HG02588 (cell line): Measurements from ENCODE around the gene TBC1D17.

Source experiments
- ATAC-seq: cut with Tn5 transposase; IDR thresholded peaks from one replicate; pipeline ENCODE4 v1.9.1; 2021; ENCODE audit warnings: mild to moderate bottlenecking, moderate library complexity; ENCODE audit not compliant: unreplicated experiment

Gene TBC1D17

DNA sequence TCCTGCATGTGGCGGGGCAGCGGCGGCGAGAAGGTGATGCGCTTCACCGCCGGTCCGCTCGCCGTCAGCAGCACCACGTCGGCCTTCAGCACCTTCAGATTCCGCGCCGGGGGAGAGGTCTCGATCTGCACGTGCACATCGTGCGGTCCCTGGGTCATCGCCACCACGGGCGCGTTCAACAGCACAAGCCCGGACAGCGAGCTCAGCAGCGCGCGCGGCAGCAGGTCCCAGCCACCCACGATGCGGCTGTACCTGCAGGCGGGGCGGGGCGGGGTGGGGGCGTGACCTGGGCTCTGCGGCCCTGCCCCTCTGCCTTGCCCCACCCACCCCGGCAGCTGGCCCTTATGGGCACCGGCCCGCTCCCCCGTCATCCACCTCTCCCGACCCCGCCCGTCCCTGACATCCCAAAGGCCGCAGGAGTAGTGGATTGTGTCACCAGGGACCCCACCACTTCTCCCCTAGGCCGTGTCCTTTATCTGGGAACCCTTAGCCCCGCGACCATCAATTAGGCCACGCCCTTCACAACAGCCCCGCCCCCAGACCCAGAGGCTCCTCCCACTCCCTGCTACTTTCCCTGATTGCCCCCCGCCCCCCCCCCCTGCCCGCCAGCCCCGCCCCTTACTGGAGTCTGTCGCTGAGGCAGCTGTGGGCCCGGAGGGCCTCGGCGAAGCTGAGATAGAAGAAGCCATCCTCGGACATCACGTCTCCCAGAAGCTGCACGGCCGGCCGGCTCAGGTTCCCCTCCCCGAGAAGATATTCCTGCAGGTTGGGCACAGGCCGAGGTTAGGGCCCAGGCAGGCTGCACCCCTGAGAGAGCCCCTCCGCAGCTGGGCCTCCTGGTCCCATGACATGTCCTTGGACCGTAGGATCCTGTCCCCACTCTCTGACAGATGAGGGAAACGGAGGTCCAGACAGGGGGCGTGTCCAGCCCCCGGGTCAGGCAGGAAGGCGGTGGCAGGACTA lies 13.1 kb downstream of the TBC1D17 start:
- ATAC-seq, result no peak

DNA sequence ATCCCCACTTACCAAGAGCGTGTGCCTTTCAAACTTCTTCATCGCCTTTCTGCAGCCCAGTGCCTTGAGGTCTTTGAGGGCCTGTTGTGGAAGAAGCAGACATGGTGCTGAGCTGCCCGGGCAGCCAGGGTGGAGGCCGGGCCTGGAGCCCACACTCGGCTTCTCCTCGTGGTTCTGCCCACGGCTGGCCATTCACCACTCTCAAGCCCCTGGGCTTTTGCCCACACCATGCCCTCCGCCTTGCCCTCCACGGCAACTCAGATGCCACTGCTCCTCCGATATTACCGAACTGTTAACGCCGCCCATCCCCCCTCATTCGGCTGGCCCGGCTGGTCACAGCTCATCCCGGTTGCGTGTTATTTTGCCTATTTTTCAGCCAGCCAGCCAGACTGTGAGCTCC lies 13.9 kb downstream of the TBC1D17 start:
- ATAC-seq, result no peak

DNA sequence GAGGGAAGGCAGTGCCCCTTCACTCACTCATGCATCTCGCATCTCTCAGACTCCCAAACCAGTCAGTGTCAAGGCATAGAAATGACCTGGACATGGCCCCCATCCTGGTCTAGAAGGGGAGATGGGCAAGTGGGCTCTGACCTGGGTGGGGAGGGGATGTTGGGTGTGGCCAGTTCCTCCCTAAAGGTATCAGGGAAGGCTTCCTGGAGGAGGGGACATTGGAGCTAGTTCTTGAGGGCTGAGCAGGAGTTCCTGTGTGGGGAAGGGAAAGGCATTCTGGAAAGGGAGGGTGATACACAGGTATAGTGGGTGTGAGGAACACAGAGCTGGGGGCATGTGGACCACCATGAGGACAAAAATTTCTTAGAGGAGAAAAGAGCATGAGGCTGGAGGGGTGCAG lies 15.2 kb downstream of the TBC1D17 start:
- ATAC-seq, result no peak

DNA sequence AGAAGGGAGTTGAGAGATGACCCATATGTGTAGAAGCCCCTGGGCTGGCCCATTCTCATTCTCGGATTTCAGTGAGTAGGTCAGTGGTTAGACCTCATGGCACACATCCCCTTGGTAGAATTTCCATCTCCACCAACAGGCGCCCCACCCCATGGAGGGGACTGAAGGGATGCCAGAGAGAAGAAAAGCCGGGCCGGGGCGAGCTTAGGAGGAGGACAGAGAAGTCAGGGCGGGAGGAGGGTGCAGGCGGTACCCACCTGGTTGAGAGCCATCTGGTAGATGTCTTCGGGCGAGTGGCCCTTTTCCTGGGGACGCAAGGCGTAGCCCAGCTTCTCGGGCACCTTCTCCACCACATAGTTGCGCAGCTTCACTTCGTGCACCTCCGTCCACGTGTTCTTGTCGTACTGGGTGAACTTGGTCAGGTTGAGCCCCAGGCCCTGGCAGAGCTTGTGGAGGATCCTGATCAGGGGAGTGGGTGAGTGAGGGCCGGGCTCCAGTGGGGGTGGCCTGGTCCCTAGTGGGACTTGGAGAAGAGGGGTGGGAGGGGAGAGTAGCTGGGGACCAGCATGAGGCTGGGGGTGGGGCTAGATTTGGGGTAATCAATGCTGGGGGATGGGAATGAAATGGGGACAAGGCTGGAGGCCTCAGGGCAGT lies 16.6 kb downstream of the TBC1D17 start:
- no peak for ATAC-seq

DNA sequence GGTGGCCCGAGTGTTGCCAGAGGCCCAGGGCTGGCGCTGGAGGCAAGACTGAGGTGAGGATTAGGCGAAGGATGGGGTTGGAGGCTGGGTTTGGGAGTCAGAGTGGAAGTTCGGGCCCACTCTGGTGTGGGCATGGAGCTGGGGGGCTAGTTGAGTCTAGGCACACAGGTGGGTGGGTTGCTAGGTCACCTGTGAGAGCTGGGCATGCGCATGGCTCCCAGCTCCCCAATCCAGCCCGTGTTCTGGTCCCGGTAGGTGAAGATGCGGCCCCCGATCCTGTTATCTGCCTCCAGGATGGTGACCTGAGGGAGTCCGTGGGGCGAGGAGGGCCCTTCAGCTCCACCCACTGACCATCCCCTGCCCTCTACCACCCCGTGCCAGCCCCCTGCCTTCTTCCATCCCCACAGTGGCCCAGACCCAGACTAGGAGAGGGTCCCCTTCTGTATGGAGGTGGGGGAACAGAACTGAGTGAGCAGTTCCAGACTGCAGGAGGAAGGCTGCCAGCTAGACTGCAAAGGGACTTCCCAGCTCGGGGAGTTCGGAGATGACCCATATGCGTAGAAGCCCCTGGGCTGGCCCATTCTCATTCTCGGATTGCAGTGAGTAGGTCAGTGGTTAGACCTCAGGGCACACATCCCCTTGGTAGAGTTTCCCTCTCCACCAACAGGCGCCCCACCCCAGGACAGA lies 17.5 kb downstream of the TBC1D17 start:
- ATAC-seq, result no peak

DNA sequence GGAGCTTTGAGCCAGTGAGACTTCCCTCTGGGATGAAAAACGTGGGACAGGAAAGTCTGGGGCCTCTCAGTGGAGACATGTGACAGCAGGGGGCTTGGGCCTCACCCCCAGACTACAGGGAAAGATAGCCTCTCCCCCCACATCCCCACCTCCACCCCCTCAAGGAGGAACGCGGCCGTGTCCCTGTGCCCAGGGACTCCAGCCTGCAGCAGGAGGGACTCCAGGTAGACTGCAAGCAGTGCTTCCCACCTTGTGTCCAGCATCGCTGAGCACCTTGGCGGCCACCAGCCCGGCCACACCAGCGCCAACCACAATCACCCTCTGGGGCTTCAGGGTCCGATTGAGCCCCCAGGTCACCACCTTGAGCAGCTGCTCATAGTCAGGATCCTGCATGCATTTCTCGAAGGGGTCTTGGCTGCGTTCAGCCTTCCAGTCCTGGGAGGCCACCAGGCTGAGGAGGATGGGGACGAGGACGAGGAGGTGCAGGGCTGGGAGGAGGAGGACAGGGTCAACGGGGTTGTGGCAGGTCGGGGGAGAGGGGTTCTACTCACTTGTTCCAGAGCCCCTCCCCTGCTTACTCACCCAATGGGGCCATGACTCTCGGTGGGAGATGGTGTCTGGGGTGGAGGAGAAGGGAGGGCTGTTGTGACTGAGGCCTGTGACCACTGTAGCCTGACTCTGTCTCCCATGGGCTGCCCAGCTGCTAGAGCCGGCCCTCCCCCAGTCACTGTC lies 18.2 kb downstream of the TBC1D17 start:
- ATAC-seq, result no peak

DNA sequence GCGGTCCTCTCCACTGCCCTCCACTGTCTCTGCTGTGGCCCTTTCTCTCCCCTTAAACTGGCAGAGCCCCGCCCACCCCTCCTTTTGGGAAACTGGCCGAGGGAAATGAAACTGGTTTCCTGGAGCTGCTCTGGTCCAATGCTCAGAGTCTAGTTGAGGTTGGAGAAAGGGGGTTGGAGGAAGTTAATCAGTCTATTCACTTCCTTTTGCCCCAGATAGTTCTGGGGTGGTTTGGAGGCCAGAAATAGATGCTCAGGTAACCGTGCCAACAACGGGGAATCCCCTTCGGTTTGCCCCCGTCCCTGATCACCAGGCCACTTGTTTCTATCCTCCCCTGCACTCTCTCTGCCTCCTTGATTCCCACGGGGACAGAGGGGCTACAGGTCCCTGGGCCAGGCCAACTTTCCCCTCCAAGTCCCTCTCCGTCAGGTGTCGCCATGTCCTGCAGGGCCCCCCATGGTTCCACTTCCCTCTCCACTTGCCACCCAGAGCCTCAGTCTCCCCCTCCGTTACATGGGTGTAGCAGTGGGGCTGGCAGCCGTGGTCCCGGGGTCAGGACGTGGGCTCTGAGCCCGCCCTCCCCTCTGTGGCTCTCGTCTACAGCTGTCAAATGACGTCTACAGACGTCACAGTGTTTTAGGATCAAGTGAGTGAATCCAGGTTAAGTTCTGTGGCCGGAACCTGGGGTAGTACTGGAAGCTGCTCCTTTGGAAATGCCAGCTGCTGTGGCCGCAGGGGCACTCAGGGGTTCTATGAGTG lies 19.5 kb downstream of the TBC1D17 start, which contains the start of gene IL4I1:
IL4I1 (minus strand) TSS at position 25 of the 759 bp plus-strand sequence. CDS start 727 bp downstream, outside the sequence.
- ATAC-seq, result peak; percentile 37

DNA sequence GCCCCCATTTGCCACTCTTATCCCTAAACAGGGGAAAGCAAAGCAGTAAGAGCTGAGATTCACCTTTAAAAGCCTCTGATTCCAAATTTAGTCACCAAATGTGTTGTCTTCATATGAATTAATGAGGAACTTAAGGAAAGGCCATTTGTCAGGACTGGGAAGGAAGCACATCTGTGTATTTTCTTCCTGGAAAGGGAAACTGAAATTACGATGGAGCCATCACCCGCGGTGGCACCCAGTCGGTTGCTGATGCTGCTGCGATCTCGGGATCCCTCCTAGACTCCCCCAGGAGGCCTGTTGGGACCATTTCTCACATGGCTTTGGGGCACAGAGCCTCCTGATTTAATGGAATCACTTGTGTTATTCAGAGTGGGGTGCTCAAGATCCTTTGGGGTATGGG lies 26.6 kb downstream of the TBC1D17 start:
- ATAC-seq, result no peak

DNA sequence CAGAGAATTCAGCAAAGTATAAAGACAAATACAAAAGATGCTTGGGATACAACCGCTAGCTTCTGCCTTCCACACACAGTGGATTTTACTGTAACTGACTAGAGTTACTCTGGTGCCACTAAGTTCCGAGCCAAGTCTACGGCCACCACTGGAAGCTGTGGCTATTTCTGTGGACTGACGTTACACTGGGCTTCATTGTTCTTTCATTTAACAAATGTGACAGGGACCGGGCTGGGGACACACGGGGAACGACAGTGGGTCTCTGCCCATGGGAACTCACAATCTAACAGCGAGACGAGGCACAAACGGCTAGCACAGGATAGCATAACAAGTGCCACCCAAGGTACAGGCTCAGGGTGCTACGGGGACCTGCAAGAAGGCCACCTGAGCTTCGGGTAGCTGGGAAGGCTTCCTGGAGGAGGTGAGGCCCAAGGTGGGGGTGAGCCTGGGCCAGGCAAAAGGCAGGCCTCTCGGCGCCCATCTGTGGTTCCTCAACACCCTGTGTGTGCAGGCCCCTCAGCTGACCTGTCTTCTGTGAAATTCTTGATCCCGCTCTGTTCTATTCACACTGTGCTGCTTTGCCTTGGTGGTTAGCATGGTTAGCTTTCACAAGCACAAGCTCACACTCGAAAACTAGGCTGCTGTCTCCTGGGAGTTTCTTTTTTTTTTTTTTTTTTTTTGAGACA lies 29.5 kb downstream of the TBC1D17 start:
- ATAC-seq, result no peak

DNA sequence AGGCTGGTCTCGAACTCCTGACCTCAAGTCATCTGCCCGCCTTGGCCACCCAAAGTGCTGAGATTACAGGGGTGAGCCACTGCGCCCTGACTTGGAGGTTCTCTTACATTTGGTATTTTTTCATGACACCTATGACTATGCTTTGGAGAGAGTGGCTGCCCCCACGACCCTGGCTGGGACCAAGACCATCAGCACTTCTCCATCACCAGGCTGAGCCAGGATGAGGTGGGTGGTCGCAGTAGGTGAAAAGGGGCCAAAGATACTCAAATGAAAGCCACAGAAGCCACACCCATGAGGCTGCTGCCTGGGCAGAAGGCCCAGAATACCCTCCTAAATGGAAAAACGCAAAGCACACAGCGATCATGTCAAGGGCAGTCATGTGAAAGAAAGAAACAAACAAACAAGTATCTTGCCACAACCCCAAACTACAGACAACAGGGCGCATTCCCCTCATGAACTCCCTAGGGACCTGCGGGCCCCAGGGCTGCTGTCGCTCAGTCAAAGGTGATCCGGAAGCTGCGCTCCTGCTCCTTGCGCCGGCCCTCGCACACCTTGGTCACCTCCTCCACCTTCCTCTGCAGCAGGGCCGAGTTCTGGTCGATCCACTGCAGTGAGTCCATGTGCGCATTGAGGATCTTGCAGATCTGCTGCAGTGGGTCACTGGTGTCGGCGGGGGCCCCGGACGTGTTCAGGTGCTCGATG lies 30.4 kb downstream of the TBC1D17 start:
- no peak for ATAC-seq

DNA sequence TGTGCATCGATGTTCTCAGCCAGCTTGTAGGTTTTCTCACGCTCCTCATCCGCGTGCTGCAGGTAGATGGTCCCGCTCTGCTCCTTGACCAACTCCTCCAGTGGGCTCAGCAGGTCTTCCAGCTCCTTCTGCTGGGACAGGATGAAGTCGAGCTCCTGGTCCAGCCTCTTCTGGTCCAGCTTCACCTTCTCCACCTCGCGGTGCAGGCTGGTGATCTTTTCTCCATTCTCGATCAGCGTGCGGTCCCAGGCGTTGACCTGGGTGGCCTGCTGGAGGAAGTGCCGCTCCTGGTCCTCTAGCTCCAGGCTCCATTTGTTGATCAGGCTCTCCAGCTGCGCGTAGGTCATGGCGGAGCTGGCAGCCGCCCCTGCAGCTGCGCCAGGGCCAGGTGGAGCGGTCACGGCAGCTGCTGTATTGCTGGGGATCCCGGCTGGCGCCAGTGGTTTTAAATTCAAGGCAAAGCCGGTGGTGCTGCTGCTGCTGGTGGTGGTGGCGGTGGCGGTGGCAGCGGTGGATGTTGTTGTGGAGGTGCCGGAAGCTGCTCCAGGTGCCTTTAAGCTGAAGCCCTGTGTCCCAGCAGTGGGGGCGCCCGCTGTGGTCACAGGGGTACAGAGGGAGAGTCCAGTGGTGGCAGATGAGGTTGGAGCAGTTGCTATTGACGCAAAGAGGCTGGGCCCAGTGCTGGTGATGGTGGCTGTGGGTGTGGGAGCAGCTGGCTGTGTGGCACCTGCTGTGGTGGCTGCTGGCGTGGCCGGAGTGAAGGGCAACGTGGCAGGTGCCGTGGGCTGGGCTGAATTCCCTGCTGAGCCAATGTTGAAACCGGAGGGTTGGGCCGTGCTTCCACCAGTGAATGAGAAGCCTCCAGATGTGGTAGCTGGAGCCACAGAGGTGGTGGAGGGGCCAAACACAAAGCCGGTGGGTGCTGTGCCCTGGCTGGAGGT lies 31.2 kb downstream of the TBC1D17 start:
- ATAC-seq, result no peak

DNA sequence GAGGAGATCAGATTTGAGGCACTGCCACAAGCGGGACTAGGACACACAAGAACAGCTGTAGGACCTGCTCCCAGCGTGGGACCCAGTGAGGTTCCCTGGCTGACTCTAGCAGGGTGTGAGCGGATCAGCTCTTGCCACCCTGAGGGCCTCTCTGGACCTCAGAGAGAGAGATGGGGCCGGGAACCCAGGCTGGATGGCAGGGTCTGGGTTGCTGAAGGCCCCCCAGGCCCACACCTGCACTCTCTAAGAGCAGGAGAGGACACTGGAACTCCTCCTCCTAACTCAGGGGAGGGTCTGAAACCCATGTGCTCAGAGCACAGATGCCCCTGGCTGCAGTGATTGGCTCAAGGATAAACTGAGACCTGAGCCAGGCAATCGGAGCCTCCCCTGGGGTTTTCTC lies 32.7 kb downstream of the TBC1D17 start:
- ATAC-seq, result no peak

DNA sequence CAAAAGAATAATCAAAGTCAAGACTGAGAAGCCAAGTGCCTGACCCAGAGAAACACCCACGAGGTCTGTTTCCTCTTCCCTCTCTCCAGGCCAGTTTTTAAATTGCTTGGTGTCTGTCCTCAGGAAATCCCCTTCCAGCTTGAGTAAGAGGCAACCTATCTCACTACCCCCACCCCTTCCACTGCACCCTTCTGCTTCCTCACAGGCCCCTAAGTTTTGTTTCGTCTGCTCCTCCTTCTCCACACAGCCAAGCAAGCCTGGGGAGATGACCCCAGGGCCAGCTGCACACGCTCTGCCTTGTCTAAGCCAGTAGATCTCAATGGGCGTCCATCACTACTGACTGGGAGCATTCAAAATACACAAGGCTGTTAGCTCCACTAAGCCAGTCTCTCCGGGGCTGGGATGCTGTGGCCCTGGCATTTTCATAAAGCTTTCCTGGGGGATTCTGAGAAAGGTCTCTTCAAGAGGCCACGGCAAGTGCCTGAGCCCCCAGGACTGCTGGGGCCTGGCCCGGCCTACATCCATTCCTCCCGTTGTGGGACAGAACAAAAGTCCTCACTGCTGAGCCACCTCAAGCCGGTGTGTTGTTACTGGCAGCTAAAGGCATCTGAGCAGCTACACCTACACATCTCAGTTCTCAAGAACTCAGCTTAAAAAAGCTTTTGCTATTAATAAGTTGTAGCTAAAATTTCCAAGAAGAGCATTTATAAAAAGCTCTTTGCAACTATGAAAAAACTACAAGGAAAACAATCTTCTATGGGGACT lies 34.1 kb downstream of the TBC1D17 start:
- ATAC-seq, result no peak

DNA sequence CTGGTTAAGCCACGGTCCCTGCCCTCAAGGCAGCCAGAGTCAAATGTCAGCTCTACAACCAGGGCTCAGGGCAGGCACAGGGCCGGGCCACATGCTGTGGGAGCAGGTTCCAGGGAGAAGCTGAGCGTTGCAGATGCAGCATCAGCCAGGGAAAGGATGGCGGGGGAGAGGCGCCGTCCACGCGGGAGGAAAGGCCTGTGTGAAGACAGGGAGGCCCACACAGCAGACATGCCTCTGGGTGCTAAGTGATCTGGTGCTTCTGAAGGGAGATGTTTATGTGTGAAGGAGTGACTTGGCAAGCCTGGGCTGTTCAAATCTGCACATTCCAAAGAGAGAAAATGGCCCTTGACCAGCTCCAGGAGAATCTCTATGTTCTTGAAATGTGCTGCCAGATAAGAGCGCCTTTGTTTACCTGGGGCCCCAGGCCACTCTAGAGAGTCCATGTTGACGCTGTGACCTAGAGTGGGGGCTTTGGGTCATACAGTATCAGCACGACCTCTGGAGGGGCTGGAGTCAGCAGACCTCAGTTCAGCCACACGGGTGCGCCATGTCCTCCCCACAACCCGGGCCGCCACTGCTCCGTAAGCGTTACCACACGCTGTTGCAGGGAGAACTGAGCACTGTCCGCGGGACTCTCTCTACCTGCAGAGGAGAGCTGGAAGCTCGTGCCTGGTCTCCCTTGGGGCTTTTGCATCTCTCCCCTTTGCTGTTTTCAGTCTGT lies 35.6 kb downstream of the TBC1D17 start:
- no peak for ATAC-seq

DNA sequence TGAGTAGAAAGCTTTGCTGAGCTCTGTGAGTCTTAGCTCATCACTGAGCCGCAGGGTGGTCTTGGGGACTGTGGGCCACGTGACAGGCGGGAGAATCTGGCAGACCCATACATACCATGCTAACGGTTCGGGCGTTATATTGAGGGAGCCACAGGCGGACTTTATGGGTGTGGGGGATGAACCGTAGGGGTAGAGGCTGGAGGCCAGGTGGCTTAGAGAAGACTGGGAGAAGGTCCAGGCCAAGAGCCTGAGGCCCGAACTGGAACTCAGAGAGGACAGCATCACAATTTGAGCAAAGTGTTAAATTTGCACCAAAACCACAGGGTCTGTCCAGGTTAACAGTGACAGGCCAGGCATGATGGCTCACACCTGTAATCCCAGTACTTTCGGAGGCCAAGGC lies 36.2 kb downstream of the TBC1D17 start:
- no peak for ATAC-seq

DNA sequence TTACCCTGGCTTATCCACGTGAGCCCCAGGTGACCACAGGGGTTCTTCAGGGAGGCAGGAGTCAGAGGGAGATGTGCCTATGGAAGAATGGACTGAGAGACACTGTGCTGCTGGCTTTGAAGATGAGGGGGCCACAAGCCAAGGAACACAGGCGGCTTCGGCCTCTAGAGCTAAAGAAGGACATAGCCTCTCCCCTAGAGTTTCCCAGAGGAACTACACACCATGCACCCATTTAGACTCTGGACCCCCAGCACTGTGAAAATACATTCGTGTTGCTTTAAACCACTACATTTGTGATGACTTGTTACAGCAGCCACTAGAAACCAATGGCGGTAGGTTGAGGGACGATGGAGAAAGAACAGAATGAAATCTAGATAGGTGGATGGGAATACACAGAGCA lies 37.8 kb downstream of the TBC1D17 start:
- ATAC-seq, result no peak
